Measurements from ENCODE around the gene REL.

REL gene

DNA sequence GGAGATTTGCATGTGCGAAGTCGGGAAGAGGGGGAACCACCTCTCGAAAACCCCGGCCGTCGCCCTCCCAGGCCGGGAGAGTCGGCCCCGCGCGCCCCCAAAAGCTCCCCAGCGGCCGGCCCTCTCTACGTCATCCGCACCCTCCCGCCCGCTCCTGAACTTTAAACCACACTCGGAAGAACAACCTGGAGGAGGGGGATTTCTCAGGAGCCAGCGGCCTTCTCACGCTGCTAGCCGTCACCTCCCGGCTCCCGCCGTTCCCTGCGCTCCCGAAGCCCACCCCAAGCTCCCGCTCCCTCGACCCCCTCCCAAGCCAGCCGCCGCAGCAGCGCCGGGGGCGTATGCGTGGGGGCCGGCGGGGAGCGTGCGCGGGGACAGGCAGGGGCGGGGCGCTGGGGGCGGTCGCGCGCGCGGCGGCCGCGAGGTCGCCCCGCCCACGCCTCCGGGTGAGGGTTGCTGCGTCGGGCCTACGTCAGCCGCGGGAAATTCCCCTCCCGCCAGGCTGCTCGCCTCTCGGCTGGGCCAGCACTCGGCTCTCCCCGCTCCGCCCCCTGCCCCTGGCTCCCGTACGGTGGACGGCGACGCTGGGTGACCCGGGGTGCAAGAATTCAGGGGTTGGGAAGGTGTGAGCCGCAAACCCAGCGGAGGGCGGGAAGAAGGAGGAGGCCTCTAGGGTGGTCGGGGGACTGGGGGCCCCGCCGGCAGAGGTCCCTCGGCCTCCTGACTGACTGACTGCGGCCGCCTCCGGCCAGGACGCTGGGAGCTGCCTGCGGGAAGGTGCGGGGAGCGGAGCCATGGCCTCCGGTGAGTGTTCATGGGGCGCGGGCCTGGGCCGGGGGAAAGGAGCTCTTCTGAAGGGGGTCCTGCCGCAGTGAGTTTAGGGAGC is at the start of gene REL:
REL (plus strand) TSS at position 528 of the 886 bp plus-strand sequence; CDS start at position 795, 267 bp downstream.
- Mint-ChIP-seq H3K4me3 (peak within 1 kb of the TSS; percentile 100), H3K9me3 (no peaks in the 10 kb centered on the region), H3K4me1 (ENCODE audit: low read depth) (peaks cover 33% of the 10 kb centered on the region), H3K27me3 (ENCODE audit: low read depth) (no peaks in the 10 kb centered on the region), H3K36me3 (ENCODE audit: low read depth) (peaks cover 10% of the 10 kb centered on the region), H3K27ac (peak within 1 kb of the TSS; percentile 100)
- DNase-seq (ENCODE audit: low spot score): peak; percentile 93

GRCh38 chr2:60831921-60832320 is 49.5 kb upstream of the REL start:
- Mint-ChIP-seq H3K27me3 (ENCODE audit: low read depth) (no peaks in the 10 kb centered on the region), H3K36me3 (ENCODE audit: low read depth) (no peaks in the 10 kb centered on the region), H3K4me1 (ENCODE audit: low read depth) (peaks cover 3% of the 10 kb centered on the region), H3K4me3 (no peak overlapping the region), H3K27ac (no peak overlapping the region), H3K9me3 (no peaks in the 10 kb centered on the region)
- DNase-seq (ENCODE audit: low spot score): no peak

DNA sequence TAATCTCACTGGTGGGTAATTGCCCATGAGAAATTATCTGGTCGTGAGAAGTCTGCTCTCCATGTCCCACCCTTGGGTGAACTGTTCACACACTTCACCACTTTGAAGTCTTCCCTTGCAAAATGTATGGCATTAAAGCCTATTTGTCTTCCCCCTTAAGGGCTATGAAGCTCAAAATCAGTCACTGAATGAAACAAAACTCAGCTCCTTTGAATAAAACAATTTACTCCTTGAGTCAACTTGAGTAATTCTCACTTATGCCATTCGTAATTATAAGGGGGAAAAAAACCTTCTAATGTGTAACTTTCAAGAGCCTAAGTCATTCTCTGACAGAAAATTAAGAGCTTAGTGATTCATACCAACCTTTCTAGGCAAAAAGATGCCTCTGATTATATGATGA is 48.8 kb upstream of the REL start:
- Mint-ChIP-seq H3K4me3 (no peak overlapping the region), H3K9me3 (no peaks in the 10 kb centered on the region), H3K36me3 (ENCODE audit: low read depth) (no peaks in the 10 kb centered on the region), H3K4me1 (ENCODE audit: low read depth) (no peaks in the 10 kb centered on the region), H3K27me3 (ENCODE audit: low read depth) (no peaks in the 10 kb centered on the region), H3K27ac (no peak overlapping the region)
- DNase-seq (ENCODE audit: low spot score): no peak

GRCh38 chr2:60834270-60834717 is 47.1 kb upstream of the REL start:
- H3K9me3 Mint-ChIP-seq: no peaks in the 10 kb centered on the region
- no peaks in the 10 kb centered on the region for H3K27me3 Mint-ChIP-seq (ENCODE audit: low read depth)
- no peak overlapping the region for H3K4me3 Mint-ChIP-seq
- DNase-seq (ENCODE audit: low spot score): no peak
- H3K4me1 Mint-ChIP-seq (ENCODE audit: low read depth): no peaks in the 10 kb centered on the region
- no peak overlapping the region for H3K27ac Mint-ChIP-seq
- no peaks in the 10 kb centered on the region for H3K36me3 Mint-ChIP-seq (ENCODE audit: low read depth)

- Mint-ChIP-seq H3K27me3 (ENCODE audit: low read depth) (no peaks in the 10 kb centered on the region), H3K4me1 (ENCODE audit: low read depth) (peaks cover 9% of the 10 kb centered on the region), H3K4me3 (no peak overlapping the region), H3K27ac (no peak overlapping the region), H3K9me3 (no peaks in the 10 kb centered on the region), H3K36me3 (ENCODE audit: low read depth) (no peaks in the 10 kb centered on the region)
- DNase-seq (ENCODE audit: low spot score): no peak
Measured at GRCh38 chr2:60836491-60836890, 44.9 kb upstream of the REL start.

DNA sequence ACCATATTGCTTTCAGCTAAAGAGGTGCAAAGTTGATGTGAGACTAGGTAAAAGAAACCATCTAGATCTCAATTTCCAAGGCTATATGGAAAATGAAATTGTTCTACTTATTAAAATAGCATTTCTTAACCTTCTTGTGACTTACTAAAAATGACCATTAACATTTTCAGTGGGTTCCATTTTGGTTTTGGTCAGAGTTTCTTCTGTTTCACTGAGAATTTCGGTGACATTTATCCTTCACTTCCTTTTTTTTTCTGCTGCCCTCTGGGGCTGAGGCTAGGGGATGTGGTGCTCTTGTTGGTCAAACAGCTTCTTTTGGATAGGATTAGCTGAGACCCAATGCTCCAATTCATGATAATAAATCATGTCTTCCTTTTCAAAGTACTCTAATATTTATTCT is 44.3 kb upstream of the REL start:
- Mint-ChIP-seq H3K27ac (no peak overlapping the region), H3K4me3 (no peak overlapping the region), H3K27me3 (ENCODE audit: low read depth) (no peaks in the 10 kb centered on the region), H3K9me3 (no peaks in the 10 kb centered on the region), H3K4me1 (ENCODE audit: low read depth) (peaks cover 9% of the 10 kb centered on the region), H3K36me3 (ENCODE audit: low read depth) (no peaks in the 10 kb centered on the region)
- no peak for DNase-seq (ENCODE audit: low spot score)

GRCh38 chr2:60838481-60838880 is 42.9 kb upstream of the REL start:
- peaks cover 9% of the 10 kb centered on the region for H3K4me1 Mint-ChIP-seq (ENCODE audit: low read depth)
- H3K36me3 Mint-ChIP-seq (ENCODE audit: low read depth): no peaks in the 10 kb centered on the region
- no peaks in the 10 kb centered on the region for H3K9me3 Mint-ChIP-seq
- H3K4me3 Mint-ChIP-seq: no peak overlapping the region
- no peaks in the 10 kb centered on the region for H3K27me3 Mint-ChIP-seq (ENCODE audit: low read depth)
- no peak overlapping the region for H3K27ac Mint-ChIP-seq
- DNase-seq (ENCODE audit: low spot score): no peak

DNA sequence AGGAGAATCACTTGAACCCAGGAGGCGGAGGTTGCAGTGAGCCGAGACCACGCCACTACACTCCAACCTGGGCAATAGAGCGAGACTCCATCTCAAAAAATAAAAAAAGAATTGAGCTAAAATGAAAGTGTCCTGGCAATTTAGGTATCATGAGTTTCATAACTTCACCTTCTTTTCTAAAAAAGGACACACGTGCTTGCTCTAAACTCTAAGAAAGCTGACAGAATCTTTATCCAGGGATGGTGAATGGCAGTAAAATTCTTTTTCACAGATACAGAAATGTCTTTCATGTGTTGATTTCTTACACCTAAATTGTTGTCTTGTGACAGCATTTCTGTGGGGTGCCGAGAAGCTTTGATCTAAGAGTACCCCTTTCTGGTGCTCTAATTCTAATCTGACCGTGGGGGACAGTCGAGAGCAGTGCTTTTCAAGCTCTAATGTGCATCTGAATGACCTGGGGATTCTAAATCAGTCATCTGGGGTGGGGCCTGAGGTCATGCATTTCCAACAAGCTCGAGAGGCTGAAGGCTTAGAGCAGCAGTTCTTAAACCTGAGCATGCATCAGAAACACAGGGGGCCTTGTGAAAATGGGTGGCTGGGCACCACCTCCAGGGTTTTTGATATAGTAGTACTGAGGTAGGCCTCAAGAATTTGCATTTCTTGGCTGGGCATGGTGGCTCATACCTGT is 42.1 kb upstream of the REL start:
- Mint-ChIP-seq H3K9me3 (no peaks in the 10 kb centered on the region), H3K4me3 (no peak overlapping the region), H3K27me3 (ENCODE audit: low read depth) (no peaks in the 10 kb centered on the region), H3K27ac (no peak overlapping the region), H3K36me3 (ENCODE audit: low read depth) (no peaks in the 10 kb centered on the region), H3K4me1 (ENCODE audit: low read depth) (peaks cover 14% of the 10 kb centered on the region)
- no peak for DNase-seq (ENCODE audit: low spot score)

GRCh38 chr2:60840880-60841279 is 40.5 kb upstream of the REL start:
- no peak for DNase-seq (ENCODE audit: low spot score)
- no peak overlapping the region for H3K4me3 Mint-ChIP-seq
- no peaks in the 10 kb centered on the region for H3K36me3 Mint-ChIP-seq (ENCODE audit: low read depth)
- no peaks in the 10 kb centered on the region for H3K9me3 Mint-ChIP-seq
- peaks cover 15% of the 10 kb centered on the region for H3K4me1 Mint-ChIP-seq (ENCODE audit: low read depth)
- peak overlapping the region; percentile 2 for H3K27ac Mint-ChIP-seq
- H3K27me3 Mint-ChIP-seq (ENCODE audit: low read depth): no peaks in the 10 kb centered on the region

- Mint-ChIP-seq H3K36me3 (ENCODE audit: low read depth) (no peaks in the 10 kb centered on the region), H3K4me1 (ENCODE audit: low read depth) (peaks cover 15% of the 10 kb centered on the region), H3K4me3 (no peak overlapping the region), H3K27me3 (ENCODE audit: low read depth) (no peaks in the 10 kb centered on the region), H3K9me3 (no peaks in the 10 kb centered on the region), H3K27ac (no peak overlapping the region)
- no peak for DNase-seq (ENCODE audit: low spot score)
Measured at GRCh38 chr2:60843006-60843405, 38.4 kb upstream of the REL start.

DNA sequence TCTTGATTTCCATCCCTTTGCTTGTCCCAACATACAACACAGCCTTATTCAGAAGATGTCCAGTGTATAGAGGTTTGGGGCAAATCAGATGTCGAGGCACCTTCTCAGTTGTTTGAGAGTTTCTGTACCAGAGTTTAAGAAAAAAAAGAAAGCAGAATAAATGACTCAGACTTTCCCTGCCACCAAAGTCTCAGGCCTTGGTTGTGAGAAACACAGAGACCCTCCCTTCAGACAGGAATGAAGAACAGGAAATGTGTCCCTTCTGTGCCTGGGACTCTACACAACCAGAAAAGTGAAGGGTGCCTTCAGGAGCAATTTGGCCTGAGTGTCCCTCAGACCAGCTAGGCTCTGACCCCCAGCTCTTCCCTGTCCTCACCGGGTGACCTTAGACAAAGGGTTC is 37.3 kb upstream of the REL start:
- Mint-ChIP-seq H3K27ac (no peak overlapping the region), H3K27me3 (ENCODE audit: low read depth) (no peaks in the 10 kb centered on the region), H3K4me1 (ENCODE audit: low read depth) (peaks cover 15% of the 10 kb centered on the region), H3K36me3 (ENCODE audit: low read depth) (no peaks in the 10 kb centered on the region), H3K4me3 (no peak overlapping the region), H3K9me3 (no peaks in the 10 kb centered on the region)
- peak; percentile 10 for DNase-seq (ENCODE audit: low spot score)

DNA sequence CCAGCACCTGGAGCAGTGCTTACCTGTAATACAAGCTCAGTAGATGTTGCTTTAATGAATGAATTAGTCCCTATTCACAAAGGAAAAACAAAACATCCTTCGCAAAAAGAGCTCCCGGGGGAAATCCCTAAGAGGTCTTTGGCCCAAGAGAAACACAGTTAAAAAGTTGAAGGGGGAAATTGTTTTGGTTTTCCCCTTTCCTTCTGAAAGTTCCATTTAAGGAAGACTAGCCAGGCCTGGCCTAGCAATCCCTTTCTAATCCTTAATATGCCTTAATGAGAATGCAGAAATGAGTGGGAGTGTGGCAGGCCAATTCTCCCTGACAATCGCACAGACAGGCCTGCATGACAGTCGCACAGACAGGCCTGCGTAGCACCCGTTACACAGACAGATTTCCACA is 33.5 kb upstream of the REL start:
- H3K4me1 Mint-ChIP-seq (ENCODE audit: low read depth): peaks cover 6% of the 10 kb centered on the region

DNA sequence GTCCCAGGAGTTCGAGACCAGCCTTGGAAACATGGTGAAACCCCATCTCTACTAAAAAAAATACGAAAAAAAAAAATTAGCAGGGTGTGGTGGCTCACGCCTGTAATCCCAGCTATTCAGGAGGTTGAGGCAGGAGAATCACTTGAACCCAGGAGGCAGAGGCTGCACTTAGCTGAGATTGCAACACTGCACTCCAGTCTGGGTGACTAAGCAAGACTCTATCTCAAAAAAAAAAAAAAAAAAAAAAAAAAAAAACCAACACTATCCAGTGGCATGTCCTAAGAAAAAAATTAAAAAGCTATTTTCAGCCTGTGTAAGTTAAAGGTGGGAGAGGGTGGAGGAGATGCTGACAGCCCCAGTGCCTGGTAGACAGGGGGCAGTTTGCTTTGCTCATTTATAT is 32.2 kb upstream of the REL start:
- Mint-ChIP-seq H3K27me3 (ENCODE audit: low read depth) (no peaks in the 10 kb centered on the region), H3K27ac (no peak overlapping the region), H3K4me1 (ENCODE audit: low read depth) (peaks cover under 1% of the 10 kb centered on the region), H3K9me3 (no peaks in the 10 kb centered on the region), H3K36me3 (ENCODE audit: low read depth) (no peaks in the 10 kb centered on the region), H3K4me3 (no peak overlapping the region)
- DNase-seq (ENCODE audit: low spot score): no peak

More for the DNA sequence above, 33.5 kb upstream of the REL start:
- DNase-seq (ENCODE audit: low spot score): no peak
- Mint-ChIP-seq H3K36me3 (ENCODE audit: low read depth) (no peaks in the 10 kb centered on the region), H3K27me3 (ENCODE audit: low read depth) (no peaks in the 10 kb centered on the region), H3K4me3 (no peak overlapping the region), H3K27ac (no peak overlapping the region), H3K9me3 (no peaks in the 10 kb centered on the region)

DNA sequence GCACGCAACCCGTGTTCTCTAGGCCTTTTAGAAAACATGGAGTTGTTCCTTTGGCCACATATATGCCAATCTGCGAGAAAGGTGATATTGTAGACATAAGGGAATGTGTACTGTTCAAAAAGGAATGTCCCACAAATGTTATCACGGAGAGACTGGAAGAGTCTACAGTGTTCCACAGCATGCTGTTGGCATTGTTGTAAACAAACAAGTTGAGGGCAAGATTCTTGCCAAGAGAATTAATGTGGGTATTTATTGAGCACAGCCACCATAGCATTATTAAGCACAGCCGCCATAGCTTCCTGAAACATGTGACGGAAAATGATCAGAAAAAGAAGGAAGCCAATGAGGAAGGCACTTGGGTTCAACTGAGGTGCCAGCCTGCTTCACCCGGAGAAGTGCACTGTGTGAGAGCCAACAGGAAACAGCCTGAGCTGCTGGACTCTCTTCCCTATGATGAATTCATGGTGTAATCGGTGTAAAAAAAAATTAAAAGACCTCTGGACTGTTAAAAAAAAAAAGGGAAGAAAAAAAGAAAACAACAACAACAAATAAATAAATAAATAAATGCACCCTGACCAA is 29.0 kb upstream of the REL start:
- DNase-seq (ENCODE audit: low spot score): no peak
- Mint-ChIP-seq H3K27me3 (ENCODE audit: low read depth) (no peaks in the 10 kb centered on the region), H3K4me3 (no peak overlapping the region), H3K36me3 (ENCODE audit: low read depth) (no peaks in the 10 kb centered on the region), H3K4me1 (ENCODE audit: low read depth) (no peaks in the 10 kb centered on the region), H3K27ac (no peak overlapping the region), H3K9me3 (no peaks in the 10 kb centered on the region)

All from T-helper 2 cell treated with Interferon-gamma antibody and Interleukin-4, amounts not matched to agents 5 μg/mL and 100 μg/mL, for 36 hours (primary cell).